ENCODE results near the gene ACTRT2.

The ACTRT2 gene

GRCh38 chr1:3003941-3004270 lies 17.4 kb upstream of the ACTRT2 start:
- no peak for TF ChIP-seq CTCF (IDR thresholded peaks at IDR 0.05)
- Histone ChIP-seq H3K4me3 (no peak overlapping the region), H3K27ac (no peak overlapping the region)
- DNase-seq (ENCODE audit: low spot score), result no peak

DNA sequence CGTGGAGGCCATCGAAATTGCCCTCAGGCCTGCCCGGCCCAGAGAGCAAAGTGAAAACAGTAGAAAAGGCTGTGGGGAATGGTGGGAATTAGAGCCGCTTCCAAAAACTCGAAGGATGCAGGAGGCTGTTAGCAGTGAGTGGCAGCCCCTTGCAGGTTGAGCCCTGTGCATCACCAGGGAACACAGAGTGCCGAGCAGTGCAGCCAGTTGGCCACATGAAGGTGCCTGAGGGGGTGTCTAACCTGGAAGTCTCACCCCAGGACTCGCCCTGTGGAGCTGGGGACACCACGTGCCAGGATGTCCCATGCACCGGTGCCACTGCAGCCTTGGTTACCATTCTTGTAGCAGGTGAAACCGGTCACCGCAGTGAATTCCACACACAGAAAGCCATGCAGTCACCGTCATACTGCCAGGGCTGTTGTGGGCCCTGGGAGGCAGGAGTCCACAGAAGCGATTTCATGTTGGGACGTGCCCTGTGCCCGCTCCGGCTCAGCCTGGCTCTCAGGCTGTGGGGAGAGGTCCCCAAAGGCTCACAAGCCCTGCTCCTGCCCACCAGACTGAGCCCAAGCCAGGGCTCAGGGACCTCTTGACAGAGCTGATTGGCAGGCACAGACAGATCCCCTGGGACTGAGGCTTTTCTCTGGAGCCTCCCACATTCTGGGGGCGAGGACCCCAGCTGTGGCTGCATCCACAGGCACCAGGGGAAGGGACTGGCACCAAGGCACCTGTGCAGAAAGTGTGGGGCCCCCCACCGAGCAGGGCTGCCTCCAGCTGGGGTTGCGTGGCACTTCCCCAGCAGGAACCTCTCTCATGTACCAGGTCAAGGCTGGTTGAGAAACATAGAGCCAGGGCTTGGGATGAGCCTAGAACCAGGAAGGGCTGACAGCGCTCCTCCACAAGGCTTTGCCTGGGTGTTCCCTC lies 16.7 kb upstream of the ACTRT2 start:
- H3K27ac ChIP-seq, result peak overlapping the region in 1 of 2 donors; percentile 78
- TF ChIP-seq CTCF (IDR thresholded peaks at IDR 0.05), result no peak
- DNase-seq (ENCODE audit: low spot score), result no peak
- no peak overlapping the region for H3K4me3 ChIP-seq

- TF ChIP-seq CTCF (IDR thresholded peaks at IDR 0.05), result no peak
- H3K27ac ChIP-seq, result peak overlapping the region in 1 of 2 donors; percentile 78
- no peak for DNase-seq (ENCODE audit: low spot score)
- no peak overlapping the region for H3K4me3 ChIP-seq
These were observed 15.5 kb upstream of the ACTRT2 start for GRCh38 chr1:3005771-3006170.

GRCh38 chr1:3007298-3008147 lies 13.7 kb upstream of the ACTRT2 start:
- Histone ChIP-seq H3K27ac (no peak overlapping the region), H3K4me3 (no peak overlapping the region)
- peak; percentile 52 for DNase-seq (ENCODE audit: low spot score)
- no peak for TF ChIP-seq CTCF (IDR thresholded peaks at IDR 0.05)

DNA sequence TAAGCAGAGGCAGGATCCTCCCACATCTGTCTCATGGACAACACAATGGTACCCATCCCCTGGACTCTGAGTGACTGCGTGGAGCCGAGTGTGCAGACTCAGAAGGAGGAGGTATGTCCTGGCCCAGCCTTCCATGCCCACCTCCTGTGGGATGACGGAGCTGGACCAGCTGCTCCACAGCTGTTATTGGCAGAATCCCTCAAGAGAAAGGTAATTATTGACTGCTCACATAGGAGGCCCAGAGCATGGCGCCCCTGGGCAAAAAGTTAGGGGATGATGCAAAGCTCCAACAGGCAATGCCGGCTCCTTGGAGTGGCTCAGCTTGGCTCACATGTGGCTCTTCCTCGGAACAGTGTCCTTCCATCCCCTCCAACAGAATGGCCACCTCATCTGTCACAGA lies 12.2 kb upstream of the ACTRT2 start:
- Histone ChIP-seq H3K27ac (no peak overlapping the region), H3K4me3 (no peak overlapping the region)
- TF ChIP-seq CTCF (IDR thresholded peaks at IDR 0.05), result no peak
- DNase-seq (ENCODE audit: low spot score), result no peak

DNA sequence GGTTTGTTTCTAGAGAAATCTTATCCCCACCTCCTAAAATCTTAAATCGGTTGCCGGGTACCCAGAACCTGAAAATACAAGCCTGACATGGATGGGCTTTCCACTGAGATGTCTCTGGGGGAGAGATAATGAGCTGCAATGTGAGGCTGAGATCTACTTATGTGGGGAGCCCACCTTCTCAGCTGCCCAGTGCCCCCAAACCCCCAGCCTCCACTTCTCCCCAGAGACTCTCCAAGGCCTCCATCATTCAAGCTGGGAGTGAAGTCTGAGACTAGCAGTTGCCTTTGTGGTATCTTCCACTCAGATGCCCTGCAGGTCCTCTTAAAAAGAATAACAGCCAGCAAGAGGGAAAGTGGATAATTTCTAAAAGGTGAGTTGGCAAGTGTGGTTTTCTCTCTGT lies 11.7 kb upstream of the ACTRT2 start:
- DNase-seq (ENCODE audit: low spot score), result no peak
- TF ChIP-seq CTCF (IDR thresholded peaks at IDR 0.05), result no peak
- H3K27ac ChIP-seq, result no peak overlapping the region
- H3K4me3 ChIP-seq, result no peak overlapping the region
